IPS-18c (cell line): ENCODE measurements around the gene MAFG.

Experiments
- H3K4me3 ChIP-seq: 2 replicates; pipeline ENCODE4 v1.7.0; 2013; ENCODE audit warnings: low read depth, mild to moderate bottlenecking, low read length, moderate library complexity; ENCODE audit not compliant: insufficient read depth
- H3K9me3 ChIP-seq: one replicate; pipeline ENCODE4 v1.6.1; 2013; ENCODE audit warnings: mild to moderate bottlenecking, low read length, moderate library complexity; ENCODE audit not compliant: control insufficient read depth, insufficient read depth

MAFG gene

GRCh38 chr17:81927653-81928543 lies at the start of gene MAFG:
TSS of gene MAFG (minus strand) at chr17:81927735. CDS start at chr17:81923185, 4,550 bp downstream.
- peak within 1 kb of the TSS; percentile 73 for H3K4me3 ChIP-seq

GRCh38 chr17:81976332-81977210 lies 49.0 kb upstream of the MAFG start:
- H3K4me3 ChIP-seq, result peak overlapping the region; percentile 84
- H3K9me3 ChIP-seq, result peaks cover 2% of the 10 kb centered on the region

More at GRCh38 chr17:81927653-81928543, at the start of gene MAFG:
- no peaks in the 10 kb centered on the region for H3K9me3 ChIP-seq

- H3K9me3 ChIP-seq, result peaks cover 2% of the 10 kb centered on the region
- H3K4me3 ChIP-seq, result no peak overlapping the region
These were observed 45.9 kb upstream of the MAFG start for GRCh38 chr17:81973432-81973831.

GRCh38 chr17:81968850-81969812 lies 41.6 kb upstream of the MAFG start:
- peaks cover 2% of the 10 kb centered on the region for H3K9me3 ChIP-seq
- no peak overlapping the region for H3K4me3 ChIP-seq

- Histone ChIP-seq H3K4me3 (no peak overlapping the region), H3K9me3 (no peaks in the 10 kb centered on the region)
These were observed 40.8 kb upstream of the MAFG start for GRCh38 chr17:81968396-81968745.

- 0 out of 2 replicates have a peak overlapping the region, but pooled peaks have one; percentile 0 for H3K4me3 ChIP-seq
- no peaks in the 10 kb centered on the region for H3K9me3 ChIP-seq
These were observed 40.2 kb upstream of the MAFG start for GRCh38 chr17:81967533-81968395.

GRCh38 chr17:81967244-81967532 lies 39.7 kb upstream of the MAFG start:
- Histone ChIP-seq H3K4me3 (no peak overlapping the region), H3K9me3 (no peaks in the 10 kb centered on the region)

- H3K9me3 ChIP-seq, result no peaks in the 10 kb centered on the region
- no peak overlapping the region for H3K4me3 ChIP-seq
These were observed 39.1 kb upstream of the MAFG start for GRCh38 chr17:81966343-81967243.

- H3K9me3 ChIP-seq, result no peaks in the 10 kb centered on the region
- no peak overlapping the region for H3K4me3 ChIP-seq
These were observed 36.7 kb upstream of the MAFG start for GRCh38 chr17:81964081-81964849.

GRCh38 chr17:81962499-81963441 lies 35.2 kb upstream of the MAFG start:
- Histone ChIP-seq H3K9me3 (no peaks in the 10 kb centered on the region), H3K4me3 (no peak overlapping the region)

GRCh38 chr17:81961521-81962498 lies 34.3 kb upstream of the MAFG start:
- no peaks in the 10 kb centered on the region for H3K9me3 ChIP-seq
- H3K4me3 ChIP-seq, result peak overlapping the region; percentile 41

- H3K4me3 ChIP-seq, result peak within 1 kb of the TSS; percentile 41
- no peaks in the 10 kb centered on the region for H3K9me3 ChIP-seq
These were observed 33.6 kb upstream of the MAFG start, which contains the start of gene NOTUM for GRCh38 chr17:81961087-81961511. TSS of gene NOTUM (minus strand) at chr17:81961187. CDS start at chr17:81960909, 278 bp downstream.
